ENCODE results near the gene VWA3B.
"Not testable (repeated sequence)": the region's sequence is repeated elsewhere in the genome, so short reads cannot be mapped to it uniquely, and the experiment has no call there.

The VWA3B gene

GRCh38 chr2:98252038-98252773 is 165.2 kb downstream of the VWA3B start:
- no peak for DNase-seq (ENCODE audit: low read depth)

- DNase-seq (ENCODE audit: low read depth): no peak
Measured at GRCh38 chr2:98253461-98254070, 166.6 kb downstream of the VWA3B start.

- DNase-seq (ENCODE audit: low read depth): no peak
Measured at GRCh38 chr2:98254504-98255059, 167.6 kb downstream of the VWA3B start.

DNA sequence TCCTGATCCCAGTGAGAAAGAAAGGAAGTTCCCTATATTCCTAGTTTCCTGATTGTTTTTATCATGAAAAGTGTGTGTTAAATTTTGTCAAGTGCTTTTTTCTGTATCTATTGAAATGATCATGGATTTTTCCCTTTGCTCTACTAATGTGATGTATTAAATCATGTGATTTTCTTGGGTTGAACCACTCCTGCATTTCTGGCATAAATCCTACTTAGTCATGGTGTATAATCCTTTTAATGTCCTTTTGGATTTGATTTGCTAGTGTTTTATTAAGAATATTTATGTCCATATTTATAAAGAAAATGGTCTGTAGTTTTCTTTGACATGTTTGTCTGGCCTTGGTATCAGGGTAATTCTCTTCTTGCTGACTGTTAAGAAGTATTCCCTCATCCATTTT is 171.9 kb downstream of the VWA3B start:
- no peak for DNase-seq (ENCODE audit: low read depth)

GRCh38 chr2:98263362-98263761 is 176.4 kb downstream of the VWA3B start:
- no peak for DNase-seq (ENCODE audit: low read depth)

- not testable (repeated sequence) for DNase-seq (ENCODE audit: low read depth)
Measured at GRCh38 chr2:98268225-98268624, 181.3 kb downstream of the VWA3B start.

GRCh38 chr2:98269274-98269673 is 182.3 kb downstream of the VWA3B start:
- DNase-seq (ENCODE audit: low read depth): peak; percentile 53

- DNase-seq (ENCODE audit: low read depth): no peak
Measured at GRCh38 chr2:98269830-98270229, 182.9 kb downstream of the VWA3B start.

DNA sequence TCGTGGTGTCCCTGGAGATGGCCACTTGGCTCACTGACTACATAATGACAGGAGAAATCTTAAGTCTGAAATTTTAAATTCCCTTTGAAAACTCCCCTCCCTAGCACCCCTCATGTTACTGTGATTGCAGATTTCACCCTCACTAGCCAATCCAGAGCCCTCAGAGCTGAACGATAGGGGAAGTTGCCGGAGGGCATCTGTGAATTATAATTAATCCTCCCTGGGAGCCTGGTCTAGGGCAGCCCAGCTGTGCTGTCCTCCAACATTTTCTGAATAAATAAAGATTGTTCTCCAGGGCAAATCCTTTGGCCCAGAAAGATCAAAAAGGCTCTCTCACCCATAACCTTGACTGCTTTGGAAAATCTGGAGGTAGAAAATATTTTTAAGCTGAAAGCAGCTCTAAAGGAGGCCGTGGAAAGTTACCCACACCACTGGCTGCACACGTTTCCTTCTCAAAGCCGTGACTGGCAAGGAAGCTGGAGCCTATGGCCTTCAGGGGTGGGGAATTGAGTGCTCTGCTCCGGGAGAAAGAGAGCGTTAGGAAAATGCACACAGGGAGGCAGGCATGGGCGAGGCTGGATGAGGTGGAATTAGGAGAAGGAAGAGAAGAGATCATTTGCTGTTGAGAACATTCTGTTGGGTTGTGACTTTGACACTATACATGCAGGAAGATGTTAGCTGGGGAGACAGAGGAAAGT is 190.3 kb downstream of the VWA3B start:
- DNase-seq (ENCODE audit: low read depth): no peak

DNA sequence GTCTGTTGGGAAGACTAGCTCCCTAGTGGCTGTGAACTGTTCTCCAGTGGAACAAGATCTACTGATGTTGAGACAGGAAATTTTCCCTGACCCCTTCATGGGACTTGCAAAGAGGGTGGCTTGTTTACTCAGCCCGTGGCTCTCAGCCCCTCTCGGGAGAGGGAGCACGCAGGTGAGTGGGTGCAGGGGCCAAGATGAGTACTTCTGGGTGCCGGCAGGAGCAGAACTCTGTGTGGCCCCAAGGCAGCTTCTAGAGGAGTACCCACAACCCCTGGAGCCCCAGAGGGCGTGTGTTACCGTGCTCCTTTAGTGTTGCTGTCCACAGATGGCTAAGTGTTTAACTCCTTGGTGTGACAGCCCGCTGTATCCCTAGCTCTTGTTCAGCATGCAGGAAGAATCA is 191.1 kb downstream of the VWA3B start:
- DNase-seq (ENCODE audit: low read depth): no peak

GRCh38 chr2:98280376-98281102 is 193.6 kb downstream of the VWA3B start:
- DNase-seq (ENCODE audit: low read depth): peak; percentile 22

DNA sequence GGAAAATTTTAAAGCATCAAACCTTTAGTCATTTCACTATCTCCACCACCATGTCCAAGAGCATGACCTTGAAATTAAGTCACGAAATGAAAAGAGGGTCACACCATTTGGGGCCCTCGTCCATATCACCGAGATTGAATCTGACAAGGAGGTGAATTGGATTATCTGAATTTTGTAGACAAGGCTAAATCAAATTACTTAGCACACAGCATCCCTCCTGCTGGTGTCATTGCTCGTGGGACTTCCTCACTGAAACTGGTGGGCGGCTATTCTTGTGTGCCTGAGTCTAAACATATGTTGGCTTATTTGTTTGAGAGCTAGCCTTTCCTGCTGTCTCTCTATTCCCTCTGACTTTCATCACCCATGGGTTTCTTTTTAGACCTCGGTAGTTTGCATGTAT is 194.6 kb downstream of the VWA3B start:
- DNase-seq (ENCODE audit: low read depth): no peak

DNA sequence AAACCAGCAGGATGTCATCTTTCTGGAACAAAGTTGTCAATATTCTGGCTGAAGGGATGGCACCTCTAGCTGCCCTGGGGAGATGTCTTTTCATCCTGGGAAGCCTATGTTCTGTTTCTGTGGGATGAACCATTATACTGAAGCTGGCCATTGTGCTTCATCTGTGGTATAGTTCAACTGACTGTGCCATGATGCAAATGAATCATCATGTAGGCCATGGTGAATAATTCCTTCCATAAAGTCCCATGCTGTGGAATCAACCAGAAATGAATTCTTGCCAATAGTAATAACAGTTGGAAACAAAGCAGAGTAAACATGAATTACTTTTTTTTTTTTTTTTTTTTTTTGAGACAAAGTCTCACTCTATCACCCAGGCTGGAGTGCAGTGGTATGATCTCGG is 195.1 kb downstream of the VWA3B start:
- DNase-seq (ENCODE audit: low read depth): no peak

DNA sequence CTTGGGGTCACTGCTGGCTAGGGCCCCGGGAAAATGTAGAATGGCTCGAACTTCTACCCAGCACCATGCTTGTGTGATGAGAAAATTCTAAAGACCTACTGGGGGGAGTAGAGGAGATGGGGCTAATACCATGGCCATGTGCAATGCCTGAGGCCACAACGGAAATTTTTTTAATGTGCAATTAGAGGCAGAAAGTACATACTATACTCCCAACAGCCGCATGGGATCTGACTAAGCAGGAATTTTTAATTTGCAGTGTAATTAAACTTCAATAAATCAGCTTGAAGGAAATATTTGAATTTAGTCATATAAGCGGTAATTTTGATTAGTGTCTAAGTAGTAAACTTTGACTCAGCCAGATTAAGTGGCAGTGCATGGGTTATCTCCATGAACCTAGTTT is 206.1 kb downstream of the VWA3B start:
- DNase-seq (ENCODE audit: low read depth): no peak

GRCh38 chr2:98293931-98294687 is 207.1 kb downstream of the VWA3B start:
- no peak for DNase-seq (ENCODE audit: low read depth)

DNA sequence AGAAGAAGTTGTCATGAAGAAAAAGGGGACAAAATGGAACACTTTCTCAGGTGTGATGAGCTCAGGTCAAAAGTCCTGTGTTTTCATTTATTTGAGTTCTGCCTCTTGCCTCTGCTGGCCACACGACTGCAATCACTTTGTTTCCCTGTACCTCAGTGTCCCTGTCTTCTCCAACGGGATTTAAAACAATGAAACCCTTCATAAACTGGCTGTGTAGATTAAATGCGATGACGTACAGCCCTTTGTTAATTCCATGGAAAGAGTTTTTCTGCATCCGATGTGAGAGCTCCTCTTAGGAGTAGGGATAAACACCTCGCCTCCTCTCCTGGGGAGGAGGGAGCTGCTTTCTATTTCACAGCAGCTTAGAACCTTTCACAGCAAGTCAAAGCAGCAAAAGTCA is 207.7 kb downstream of the VWA3B start:
- no peak for DNase-seq (ENCODE audit: low read depth)

GRCh38 chr2:98295275-98295674 is 208.3 kb downstream of the VWA3B start:
- DNase-seq (ENCODE audit: low read depth): no peak

DNA sequence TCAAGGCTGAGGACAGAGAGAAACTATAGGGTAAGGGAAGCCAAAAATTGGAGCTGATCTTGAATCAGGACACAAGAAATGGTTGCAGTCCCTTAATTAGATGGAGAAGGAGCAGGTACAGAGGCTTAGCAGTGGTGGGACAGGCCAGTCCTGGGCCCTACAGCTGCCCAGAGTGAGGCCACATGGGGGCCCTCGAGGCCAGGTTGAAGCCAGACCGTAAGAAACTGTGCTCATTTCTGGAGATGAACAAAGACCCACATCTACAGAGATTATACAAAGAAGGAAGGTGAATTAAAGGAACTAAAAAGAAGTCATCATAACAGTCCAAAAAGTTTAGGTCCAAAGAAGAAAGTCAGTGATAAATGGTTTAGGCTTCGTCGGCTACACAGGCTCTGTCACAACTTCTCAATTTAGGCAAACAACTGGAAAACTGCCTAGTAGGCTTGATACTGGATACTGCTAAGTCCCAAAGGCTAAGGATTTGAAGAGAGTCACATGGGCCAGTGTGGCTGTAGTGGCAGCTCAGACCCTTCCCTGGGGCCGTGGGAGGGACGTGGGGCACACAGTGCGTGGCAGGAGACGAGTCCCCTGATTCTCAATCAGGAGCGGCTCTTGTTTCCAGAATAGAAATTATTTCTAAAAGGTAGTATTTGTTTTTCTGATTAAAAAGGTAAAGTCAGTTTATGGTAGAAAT is 208.9 kb downstream of the VWA3B start:
- no peak for DNase-seq (ENCODE audit: low read depth)

GRCh38 chr2:98296440-98296839 is 209.5 kb downstream of the VWA3B start:
- DNase-seq (ENCODE audit: low read depth): no peak

DNA sequence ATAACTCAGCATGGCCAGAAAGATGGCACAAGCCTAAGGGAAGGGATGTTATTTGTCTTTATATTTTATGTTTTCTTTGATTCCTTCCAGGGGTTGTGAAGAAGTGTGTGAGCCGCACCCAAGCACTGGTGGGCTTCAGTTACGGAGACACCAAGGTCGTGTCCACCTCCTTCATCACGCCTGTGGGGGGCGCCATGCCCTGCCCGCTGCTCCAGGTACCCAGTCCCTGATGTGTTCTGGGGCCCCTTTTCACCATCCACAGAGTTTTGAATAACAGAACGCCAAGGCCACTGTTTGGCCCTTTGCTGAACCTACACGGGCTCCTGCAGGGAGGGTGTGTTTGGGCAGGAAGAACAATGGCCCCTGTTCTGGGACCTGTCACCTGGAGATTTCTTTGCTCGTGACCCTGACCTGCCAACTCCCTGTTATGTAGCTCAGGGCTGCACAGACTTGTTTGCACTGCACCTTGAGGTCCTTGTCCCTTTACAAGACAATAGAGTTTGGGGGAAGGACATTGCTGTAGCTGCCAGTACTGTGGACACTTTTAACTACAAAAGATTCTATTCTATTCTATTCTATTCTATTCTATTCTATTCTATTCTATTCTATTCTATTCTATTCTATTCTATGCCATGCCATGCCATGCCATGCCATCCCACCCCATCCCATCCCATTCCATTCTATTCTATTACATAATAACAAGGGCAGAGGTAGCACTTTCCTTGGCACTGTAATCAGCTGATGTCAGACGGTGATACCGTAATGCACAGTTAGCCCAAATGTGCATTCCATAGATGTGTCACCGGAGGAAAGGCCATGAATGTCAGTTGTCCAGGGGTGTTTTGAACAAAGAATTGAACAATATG is 211.1 kb downstream of the VWA3B start:
- DNase-seq (ENCODE audit: low read depth): no peak
